Stimulated activated CD4-positive, alpha-beta T cell treated with anti-CD3 and anti-CD28 coated beads, Interleukin-4, amount 100 ng/mL, for 24 hours (primary cell): Measurements from ENCODE around the gene PHF2.
"Not testable (repeated sequence)": the region's sequence is repeated elsewhere in the genome, so short reads cannot be mapped to it uniquely, and the experiment has no call there.

Source experiments
- DNase-seq: peaks from one replicate; pipeline ENCODE4 v3.0.0-alpha.2; 2020

The PHF2 gene

GRCh38 chr9:93655621-93656425, 79.4 kb downstream of the PHF2 start:
- DNase-seq = no peak

DNA sequence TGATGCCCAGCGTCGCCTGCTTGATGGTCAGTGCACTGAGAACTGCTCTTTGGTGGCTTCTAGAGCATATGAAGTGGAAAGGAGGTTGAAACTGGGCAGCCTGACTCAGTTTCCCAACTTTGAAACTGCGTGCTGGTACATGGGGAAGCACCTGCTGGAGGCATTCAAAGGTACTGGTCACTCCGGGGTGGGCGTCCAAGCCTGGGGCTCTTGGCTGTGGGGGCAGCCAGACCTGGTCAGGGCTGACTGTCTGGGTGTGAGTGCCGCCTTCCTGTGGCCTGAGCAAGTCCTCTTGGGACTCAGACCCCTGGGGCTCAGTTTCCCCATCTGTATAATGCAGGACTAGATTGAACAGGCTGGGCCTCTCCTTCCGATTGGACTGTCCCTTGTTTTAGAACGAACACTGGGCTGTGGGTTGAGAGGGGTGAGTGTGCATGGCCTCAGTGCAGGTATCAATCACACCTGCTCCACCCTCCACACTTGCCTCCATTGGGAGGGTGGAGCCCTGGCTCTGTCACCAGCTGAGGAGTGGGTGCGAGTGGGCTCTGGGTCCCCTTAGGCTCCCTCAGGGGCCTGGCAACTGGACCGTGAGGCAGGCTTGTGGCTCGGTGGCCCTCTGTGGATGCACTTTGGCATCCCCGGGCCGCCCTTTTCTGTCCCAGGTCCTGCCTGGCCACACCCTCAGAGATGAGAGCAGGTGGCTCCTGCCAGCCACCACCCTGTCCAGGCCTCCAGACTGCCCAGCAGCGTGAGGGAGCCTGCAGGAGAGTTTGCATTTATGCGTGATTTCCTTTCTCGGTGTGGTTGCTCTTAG, 80.2 kb downstream of the PHF2 start:
- DNase-seq = no peak

- DNase-seq = no peak
These were observed 81.1 kb downstream of the PHF2 start for GRCh38 chr9:93657331-93658111.

GRCh38 chr9:93658184-93658925, 82.0 kb downstream of the PHF2 start:
- DNase-seq = no peak

GRCh38 chr9:93659044-93659836, 82.9 kb downstream of the PHF2 start:
- DNase-seq = no peak

GRCh38 chr9:93659837-93660177, 83.4 kb downstream of the PHF2 start:
- DNase-seq = no peak

- DNase-seq = no peak
These were observed 84.1 kb downstream of the PHF2 start for GRCh38 chr9:93660352-93661046.

DNA sequence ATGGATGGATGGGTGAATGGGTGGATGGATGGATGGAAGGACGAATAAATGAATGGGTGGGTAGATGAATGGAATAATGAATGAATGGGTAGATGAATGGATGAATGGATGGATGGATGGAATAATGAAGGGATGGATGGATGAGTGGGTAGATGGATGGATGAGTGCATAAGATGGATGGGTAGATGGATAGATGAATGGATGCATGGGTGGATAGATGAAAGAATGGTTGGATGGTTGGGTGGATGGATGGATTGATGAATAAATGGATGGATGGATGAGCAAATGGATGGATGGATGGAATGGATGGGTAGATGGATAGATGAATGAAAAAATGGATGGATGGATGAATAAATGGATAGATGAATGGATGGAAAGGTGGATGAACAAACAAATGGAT, 85.2 kb downstream of the PHF2 start:
- no peak for DNase-seq

DNA sequence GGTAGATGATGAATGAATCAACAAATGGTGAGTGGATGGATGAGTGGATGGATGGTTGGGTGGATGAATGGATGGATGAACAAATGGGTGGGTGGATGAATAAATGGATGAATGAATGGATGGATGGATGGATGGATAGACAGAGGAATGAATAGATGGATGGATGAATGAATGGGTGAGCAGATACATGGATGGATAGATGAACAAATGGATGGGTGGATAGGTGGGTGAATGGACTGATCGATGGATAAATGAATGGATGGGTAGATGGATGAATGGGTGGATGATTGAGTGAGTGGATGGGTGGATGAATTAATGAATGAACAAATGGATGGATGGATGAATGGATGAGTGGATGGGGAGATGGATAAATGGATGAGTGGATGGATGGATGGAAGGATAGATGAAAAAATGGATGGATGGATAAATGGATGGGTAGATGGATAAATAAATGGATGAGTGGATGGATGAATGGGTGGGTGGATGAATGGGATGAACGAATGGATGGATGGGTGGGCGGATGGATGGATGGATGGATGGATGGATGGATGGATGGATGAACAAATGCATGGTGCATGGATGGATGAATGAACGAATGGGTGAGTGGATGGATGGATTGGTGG, 85.7 kb downstream of the PHF2 start:
- DNase-seq = no peak

DNA sequence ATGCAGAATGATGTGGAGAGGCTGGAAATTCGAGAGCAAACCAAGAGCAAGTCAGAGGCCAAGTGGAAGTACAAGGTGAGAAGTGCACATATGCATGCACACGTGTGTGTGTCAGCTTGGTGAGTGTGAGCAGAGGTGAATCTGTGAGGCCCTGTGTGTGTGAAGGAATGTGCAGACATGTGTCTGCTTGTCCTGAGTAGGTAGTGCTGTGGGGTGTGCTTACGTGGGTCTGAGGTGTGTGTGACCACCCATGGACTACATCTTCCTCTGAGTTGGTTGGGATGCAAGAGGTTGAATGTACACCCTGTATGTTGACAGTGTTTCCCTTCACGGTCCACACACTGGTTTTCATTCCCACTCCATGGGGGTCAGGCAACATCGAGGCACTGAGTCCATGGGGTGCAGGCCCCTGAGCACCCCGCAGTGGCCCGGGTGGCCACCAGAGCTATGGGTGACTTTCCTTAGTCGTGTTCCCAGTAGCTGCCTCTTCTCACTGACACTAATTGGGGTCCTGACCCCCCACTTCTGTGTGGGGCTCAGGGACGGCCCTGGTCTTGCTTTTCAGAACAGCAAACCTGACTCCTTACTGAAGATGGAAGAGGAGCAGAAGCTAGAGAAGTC, 86.7 kb downstream of the PHF2 start:
- no peak for DNase-seq

- no peak for DNase-seq
These were observed 87.6 kb downstream of the PHF2 start for GRCh38 chr9:93663877-93664548.

DNA sequence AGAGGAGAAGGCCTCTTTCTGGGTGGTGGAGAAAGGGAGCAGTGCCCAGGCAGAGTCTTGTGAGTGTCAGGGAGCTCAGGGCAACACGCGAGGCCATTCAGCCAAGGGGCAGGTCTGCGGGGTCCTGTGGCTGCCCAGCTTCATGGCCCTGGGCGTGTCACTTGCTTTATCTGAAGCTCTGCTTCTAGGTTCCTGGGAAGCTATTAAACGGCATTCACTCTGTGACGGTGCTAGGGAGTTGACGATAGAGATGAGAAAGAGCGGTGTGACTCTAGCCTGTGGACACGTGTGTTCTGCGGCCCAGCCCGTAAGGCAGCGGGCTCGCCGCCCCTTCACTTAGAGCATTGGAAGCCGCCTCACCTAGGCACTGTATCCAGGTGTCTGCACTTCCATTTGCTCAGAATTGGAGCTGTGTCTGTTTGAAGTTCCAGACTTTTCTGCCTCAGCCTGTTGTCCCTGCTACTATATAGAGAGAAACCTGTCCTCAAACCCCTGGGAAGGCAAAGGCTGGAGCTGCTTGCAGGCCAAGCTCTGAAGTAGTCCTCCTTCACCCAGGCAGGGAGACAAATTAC, 88.3 kb downstream of the PHF2 start:
- DNase-seq = no peak

DNA sequence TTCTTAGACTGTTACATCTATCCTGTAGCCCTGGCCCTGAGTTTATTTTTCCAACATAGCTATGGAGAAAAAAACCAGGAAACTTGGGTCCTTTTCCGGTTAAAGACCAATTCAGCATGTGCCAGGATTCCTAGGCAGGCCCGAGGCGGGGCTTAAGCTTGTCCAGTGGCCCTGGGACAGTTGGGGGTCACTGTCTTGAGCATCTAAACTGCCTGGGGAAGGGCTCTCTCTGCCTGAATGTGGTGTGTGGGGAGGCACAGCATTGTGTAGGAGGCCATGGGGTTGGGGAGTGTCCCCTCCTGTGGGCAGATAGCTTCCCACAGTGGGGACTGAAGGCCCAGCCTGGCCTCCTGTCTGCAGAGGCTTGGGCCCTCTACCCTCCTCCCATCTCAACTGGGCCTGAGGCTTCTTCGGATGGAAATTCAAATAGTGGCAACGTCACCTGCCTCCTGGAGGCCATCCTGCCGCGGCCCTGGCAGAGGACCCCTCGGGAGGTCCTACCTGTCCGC, 88.8 kb downstream of the PHF2 start:
- no peak for DNase-seq

- no peak for DNase-seq
These were observed 89.5 kb downstream of the PHF2 start for GRCh38 chr9:93665637-93666438.

- not testable (repeated sequence) for DNase-seq
These were observed 90.0 kb downstream of the PHF2 start for GRCh38 chr9:93666439-93666784.

DNA sequence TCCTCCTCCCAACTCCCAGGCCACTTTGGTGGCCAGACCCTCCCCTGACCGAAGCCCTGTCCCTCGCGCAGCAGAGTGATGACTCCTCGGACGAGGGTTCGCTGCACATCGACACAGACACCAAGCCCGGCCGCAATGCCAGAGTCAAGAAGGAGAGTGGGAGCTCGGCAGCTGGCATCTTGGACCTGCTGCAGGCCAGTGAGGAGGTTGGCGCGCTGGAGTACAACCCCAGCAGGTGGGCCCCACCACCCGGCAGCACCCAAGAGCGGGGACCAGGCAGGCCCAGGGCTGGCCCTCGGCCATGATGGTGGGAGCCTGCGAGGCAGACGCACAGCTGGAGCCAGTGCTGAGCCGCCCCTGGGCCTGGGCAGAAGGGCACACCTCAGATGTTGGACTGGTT, 90.6 kb downstream of the PHF2 start:
- DNase-seq = no peak

DNA sequence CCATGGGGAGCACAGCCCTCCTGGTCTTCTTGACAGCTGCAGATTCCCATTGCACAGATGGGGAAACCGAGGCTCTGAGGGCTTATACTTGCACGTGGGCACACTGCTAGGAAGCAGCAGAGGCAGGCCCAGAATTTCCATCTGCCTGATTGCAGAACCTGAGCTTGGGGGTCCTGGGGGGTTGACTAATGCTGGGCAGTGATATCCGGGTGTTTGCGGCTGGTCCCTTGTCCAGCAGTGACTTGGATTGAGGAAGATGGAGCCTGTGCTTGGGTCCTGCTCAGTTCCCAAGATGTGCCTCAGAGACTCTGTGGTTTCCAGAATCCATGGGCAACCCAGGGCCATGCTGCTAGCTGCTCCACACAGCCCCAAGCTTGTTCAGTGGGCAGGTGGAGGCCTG, 91.2 kb downstream of the PHF2 start:
- DNase-seq = no peak

DNA sequence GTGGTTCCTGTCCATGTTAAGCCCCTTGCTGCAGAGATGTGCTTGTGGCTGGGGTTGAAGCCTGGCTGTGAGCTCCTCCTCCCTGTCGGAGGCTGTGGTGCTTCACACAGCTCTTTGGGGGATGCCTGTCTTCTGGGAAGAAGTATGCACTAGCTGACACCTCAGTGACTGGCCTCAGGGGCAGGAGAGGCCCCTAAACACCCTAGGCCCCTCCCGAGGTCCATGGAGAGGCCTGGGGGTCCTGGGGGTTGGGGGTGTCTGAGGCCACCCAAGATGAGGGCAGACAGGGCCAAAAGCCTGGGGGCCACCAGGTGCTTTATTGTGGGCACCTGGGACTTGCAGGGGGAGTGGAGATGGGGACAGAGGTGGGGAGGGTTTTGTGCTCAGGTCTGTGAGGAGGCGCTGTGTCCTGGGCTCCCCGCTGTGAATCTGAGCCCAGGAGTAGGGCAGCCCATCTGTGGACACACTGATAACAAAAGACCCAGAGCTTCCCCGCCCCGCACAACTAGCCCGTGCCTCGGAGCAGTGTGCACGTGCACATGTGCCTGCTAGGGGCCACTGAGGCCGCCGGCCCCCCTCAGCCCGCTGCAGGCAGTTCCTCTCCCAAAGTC, 92.0 kb downstream of the PHF2 start:
- no peak for DNase-seq
